HT1080 (cell line): ENCODE measurements around the gene GALNT14. TPM values are rescaled to one million over a fixed set of nuclear protein-coding genes. Genes with fewer than 3 reads are reported as not detected.
"Not testable (repeated sequence)": the region's sequence is repeated elsewhere in the genome, so short reads cannot be mapped to it uniquely, and the experiment has no call there.

ENCODE experiments used
- DNase-seq: peaks from one replicate; pipeline ENCODE4 v3.0.0-alpha.2; 2015; ENCODE audit warnings: low read depth
- total RNA-seq: library from RNA; depleted of rRNA; stranded (reverse); fragments of >200 nt; shearing (Covaris generic); gene quantifications from 2 replicates; pipeline ENCODE4 v1.2.3, GENCODE V29; 2014

GALNT14 gene
- total RNA-seq, 1 experiment from 2014 or later = 46.3 TPM

- not testable (repeated sequence) for DNase-seq
Observed at GRCh38 chr2:30904437-30904836, 233.8 kb downstream of the GALNT14 start.

DNA sequence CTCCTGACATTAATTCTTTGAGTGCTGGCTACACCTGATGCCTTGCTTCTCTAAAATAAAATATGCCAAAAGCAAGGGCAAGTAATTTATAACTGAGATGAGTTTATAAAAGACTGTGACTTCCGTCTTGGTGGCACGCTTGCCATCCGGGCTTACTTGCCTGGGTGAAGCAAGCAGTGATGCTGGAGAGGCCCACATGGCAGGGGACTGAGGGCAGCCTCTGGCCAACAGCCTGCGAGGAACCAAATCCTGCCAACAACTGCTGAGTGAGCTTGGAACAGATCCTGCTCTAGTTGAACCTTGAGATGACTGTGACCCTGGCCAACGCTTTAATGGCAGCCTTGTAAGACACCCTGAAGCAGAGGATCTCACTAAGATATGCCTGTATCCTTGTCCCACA, 234.9 kb downstream of the GALNT14 start:
- no peak for DNase-seq

- DNase-seq = no peak
Observed at GRCh38 chr2:30900381-30900780, 237.9 kb downstream of the GALNT14 start.

DNA sequence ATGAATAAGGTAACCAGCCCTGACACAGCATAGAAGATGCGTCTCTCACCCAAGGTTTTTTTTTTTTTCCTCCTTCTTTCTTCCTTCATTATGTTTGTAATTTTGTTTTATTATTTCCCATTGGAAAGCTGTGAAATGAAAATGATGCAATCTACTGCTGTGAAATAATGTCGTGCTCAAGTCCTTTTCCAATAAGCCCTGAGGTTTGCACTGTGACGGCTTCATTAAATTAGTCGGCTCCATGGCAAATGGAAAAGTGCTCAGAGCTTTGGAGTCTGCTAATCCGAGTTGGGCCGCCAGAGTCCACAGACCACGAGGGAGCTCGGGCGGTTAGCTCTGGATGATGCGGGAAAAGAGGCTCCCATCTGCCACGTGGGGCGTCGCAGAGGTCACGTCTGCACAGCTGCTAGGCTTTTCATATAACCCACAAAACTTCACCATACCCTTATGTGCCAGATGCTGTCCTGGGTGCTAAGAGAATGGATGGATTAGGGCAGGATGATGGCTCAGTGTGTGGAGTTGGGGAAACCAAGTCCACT, 238.7 kb downstream of the GALNT14 start:
- no peak for DNase-seq

DNA sequence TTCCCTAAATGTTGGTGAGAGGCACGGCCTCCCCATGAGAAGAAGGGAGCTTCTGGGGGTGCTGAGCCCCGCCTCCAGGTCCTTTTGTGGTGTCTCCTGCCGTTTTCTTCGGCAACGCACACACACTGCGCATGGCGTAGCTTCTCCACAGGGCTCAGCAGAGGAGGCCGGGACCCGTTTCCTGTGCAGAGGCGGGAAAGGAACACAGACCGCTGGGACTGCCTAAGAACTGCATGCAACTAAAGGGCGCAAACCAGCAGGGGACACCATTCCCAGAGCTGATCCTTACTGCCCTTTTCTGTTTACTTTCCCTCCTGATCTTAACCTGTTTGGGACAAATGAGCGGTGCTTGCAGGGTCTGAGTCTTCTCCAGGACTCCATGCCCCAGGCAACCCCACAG, 240.7 kb downstream of the GALNT14 start:
- no peak for DNase-seq

- DNase-seq = no peak
Observed at GRCh38 chr2:30894498-30895119, 243.6 kb downstream of the GALNT14 start.

GRCh38 chr2:30888852-30889409, 249.3 kb downstream of the GALNT14 start:
- no peak for DNase-seq

DNA sequence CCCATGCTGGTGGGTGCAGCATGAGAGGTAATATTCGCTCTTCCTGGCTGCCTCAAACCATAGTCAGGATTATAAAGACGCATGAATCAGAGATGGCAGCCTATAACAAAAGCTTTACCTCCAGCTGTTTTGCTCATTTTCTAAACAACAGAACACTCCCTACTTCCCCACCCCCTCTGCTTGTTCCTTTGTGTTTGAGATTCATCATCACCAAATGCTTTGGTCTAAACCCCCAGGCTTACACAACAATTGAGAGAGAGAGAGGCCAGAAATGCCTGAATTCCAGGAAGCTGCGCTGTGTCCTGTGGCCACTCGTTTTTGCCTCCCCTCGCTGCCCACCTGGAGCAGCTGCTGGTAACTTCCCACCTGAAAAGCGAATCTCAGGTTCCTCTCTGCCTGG, 252.2 kb downstream of the GALNT14 start:
- DNase-seq = peak; percentile 24

DNA sequence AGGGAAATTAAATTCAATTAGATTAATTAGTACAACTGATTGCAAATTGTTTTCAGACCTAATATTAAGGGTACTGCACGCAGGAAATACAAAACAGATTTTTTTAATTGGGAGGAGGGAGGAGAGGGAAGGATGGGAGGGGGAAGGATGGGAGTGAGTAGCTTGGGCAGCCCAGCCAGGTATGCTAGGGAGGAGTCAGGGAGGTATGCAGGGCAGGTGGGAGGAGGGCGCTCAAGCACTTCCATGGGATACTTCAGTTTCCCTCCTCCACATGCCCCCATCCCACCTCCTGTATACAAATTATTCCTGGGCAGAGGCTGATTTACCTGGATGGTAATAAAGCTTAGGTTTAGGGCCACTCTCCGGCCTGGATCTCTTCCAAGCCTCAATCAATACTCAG, 254.4 kb downstream of the GALNT14 start:
- DNase-seq = no peak

GRCh38 chr2:30883184-30883583, 255.1 kb downstream of the GALNT14 start:
- no peak for DNase-seq

DNA sequence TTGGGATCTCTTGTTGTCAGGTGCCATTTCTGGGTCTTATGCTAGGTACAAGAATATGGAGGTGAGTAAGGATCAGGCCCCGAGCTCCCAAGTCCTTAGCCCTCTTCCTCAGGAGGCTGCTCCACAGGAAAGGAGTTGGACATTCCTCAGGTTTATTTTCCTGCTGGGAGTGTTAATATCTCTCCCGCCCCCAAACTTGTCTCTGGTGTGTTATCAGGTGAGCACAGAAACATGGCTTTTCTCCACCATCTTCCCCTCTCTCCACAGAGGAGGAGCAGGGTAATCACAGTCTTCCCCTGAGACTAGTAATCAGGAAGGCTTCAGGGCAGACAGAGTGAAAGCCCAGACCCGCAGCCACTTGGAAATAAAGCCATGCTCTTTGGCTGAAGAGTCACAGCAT, 257.7 kb downstream of the GALNT14 start:
- no peak for DNase-seq

DNA sequence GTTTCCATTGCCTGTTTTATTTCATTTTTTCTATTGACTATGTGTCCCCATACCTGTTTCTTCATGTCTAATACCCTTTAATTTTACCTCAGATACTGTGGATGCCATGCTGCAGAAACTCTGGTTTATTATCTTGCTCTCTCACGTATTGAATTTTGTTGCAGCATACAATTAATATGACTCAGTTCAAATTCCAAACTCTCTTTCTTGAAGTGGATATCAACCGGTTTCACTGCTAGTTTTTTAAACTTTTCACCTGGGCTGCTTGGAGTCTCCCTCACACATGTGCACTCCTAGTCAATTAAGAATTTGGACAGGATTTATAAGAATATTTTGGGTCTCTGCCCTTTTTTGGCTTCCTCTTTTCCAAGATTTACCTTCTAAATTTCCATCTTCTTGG, 260.4 kb downstream of the GALNT14 start:
- no peak for DNase-seq

DNA sequence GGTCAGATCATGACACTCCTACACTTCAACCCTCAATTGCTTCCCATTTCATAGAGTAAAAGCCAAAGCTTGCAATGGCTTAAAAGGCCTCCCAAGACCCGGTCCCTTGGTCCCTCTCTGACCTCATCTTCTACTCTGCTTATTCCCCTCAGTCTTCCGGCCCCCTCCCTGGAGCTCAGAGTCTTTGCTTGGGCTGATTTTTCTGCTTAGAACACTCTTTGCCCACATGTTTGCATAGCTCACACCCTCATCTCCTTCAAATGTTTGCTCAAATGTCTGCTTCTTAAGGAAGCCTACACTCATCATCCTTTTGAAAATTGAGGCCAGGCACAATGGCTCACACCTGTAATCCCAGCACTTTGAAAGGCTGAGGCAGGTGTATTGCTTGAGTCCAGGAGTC, 265.4 kb downstream of the GALNT14 start:
- no peak for DNase-seq

DNA sequence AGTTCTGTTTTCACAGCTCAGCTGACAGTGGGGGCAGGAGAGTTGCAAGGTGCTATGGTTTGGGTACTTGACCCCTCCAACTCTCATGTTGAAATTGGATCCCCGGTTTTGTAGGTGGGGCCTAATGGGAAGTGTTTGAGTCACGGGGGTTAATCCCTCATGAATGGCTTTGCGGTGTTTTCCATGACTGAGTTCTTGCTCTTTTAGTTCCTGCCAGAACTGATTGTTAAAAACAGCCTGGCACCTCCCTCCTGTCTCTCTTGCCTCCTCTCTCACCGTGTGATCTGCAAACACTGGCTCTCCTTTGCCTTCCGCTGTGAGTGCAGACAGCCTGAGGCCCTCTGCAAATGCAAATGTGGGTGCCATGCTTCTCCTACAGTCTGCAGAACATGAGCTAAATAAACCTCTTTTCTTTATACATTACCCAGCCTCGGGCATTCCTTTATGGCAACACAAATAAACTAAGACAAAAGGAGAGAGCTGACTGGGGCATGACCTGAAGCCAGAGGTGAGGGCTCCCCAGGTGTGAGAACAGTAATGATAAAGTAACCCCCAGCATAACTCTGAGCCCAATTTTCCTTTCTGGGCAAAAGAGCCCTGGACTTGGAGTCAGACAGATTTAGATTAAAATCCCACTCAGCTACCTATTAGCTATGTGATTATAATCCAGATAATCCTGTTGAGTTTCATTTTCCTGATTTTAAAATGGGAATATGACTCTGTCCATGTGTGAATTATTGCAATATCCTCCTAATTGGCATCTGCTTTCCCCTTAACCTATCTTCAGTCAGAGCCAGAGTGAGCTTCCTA, 266.1 kb downstream of the GALNT14 start:
- peak; percentile 71 for DNase-seq

DNA sequence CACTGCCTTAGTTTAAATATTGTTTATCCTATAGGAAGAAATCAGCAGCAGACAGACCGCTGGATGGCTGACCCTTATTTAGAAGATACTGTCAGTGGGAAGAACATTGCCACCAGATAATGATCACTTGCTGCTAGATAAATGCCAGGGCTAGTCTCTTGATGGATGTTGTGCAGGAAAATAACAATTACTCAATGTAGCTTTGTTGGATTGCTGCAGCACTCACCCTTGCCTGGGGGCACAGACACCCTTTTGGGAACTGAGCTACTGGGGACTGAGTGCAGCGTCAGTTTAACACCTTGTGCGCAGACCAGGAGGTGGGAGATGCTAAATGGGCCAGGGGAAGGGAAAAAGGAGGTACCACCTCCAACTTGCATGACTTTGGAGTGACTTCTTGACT, 266.8 kb downstream of the GALNT14 start:
- DNase-seq = no peak

DNA sequence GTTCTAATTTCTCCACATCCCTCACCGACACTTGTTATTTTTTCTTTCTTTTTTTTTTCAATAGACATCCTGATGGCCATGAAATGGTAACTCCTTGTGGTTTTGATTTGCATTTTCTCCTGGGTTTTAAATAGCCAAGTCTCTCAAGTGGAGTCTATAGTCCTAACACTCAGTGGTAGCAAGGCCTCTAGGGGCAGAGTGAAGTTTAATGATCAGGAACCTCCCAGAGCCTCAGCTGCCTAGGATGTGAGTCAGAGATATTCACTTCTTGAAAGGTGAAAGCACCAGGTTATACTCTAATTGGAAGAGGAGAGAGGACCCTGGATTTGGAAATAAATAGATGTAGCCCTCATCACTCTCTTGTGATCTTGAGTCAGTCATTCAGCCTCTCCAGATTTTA, 268.3 kb downstream of the GALNT14 start:
- peak; percentile 31 for DNase-seq

DNA sequence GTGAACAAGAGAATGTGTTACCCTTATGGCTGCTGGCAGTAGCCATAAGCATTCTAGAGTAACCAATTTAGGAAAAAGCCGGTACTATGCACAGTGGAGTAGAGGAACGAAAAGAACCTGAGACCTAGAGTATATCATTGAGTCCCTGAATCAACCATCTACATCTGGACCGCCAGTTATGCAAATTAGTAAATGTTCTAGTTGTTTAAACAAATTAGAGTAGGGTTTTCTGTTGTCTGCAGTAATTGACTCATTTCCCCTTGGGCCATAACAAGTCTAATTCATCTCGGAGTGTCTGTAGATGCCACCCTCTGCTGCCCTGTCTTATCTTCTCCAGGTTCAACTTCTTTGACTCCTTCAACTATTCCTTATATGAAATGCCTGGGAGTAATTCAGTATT, 270.9 kb downstream of the GALNT14 start:
- DNase-seq = no peak

- peak; percentile 15 for DNase-seq
Observed at GRCh38 chr2:30866974-30867373, 271.3 kb downstream of the GALNT14 start.

DNA sequence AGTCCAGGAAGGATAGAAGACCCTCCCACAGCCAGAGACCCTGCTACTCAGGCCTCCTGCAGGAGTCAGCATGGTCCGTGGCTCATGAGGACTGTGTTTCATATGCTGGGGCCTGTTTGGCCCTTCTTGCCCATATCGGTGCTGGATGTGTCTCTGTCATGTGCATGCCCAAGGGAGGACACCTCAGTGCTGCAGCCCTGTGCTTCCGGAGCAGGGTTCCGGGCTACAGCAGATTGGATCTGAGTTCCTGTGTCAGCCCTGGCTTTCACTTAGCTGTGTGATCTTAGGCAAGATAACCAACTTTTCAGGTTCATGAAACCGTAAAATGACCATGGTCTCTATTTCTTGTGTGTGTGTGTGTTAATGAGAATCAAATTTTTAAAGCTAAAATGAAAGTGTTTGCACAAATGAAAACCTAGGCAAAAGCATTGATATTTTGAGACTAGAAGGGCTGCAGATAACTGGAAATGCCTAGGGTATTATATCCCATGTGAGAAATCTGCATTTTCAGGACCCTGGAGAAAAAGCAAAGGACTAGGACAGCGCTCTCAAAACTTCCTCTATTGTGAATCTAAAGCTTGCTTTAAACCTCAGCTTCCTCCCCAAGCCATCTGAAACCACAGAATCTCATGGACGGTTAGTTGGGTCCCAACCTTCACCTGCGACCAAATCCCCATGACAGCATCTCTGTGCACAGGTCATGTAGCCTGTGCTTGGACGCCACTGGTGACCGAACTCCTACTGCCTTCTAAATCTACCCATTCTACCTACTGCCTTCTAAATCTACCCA, 272.2 kb downstream of the GALNT14 start:
- DNase-seq = no peak

DNA sequence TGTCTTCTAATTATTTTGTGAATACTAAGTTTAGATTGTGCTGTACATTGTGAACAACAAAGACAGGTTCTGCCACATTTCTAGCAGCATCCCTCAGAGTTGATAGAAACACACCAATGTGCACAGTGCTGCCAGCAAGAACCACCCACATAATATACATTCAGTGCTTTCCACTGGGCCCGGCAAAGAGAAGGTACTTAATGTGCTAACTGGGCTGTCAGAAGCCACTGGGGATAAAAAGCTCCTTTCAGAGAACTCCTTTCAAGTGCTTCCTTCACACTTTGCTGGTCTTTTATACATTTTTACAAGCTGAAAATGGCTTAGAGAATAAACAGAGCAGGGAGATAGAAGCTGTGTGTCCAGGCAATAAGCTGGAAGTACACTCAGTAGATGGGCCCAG, 273.0 kb downstream of the GALNT14 start:
- DNase-seq = no peak

DNA sequence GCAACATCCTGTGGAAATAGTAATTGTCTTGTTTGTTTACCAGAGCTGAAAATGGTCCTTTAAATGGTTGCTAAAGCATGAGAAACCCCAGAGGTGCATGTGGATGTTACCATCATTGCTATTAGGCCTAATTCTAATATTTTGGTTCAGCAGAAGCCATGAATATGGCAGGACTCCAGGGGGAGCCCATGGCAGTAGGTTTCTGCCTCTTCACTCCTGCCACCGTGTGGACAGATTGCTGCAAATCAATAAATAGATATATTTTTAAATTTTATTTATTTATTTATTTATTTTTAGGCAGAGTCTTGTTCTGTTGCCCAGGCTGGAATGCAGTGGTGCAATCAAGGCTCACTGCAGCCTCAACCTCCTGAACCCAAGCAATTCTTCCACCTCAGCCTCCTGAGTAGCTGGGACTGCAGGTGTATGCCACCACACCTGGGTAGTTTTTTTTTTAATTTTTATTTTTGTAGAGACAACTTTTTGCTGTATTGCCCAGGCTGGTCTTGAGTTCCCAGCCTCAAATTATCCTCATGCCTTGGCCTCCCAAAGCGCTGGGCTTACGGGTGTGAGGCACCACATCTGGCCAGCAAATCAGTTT, 276.1 kb downstream of the GALNT14 start:
- DNase-seq = peak; percentile 53
